Keratinocyte (primary cell): ENCODE data around the gene ZSCAN26. TPM values are rescaled to one million over a fixed set of nuclear protein-coding genes. Genes with fewer than 3 reads are reported as not detected.

Experiments
- DNase-seq: peaks from one replicate; pipeline ENCODE4 v3.0.0-alpha.2; 2011; ENCODE audit warnings: low read depth, missing footprints, low spot score
- FAIRE-seq: peaks from 2 replicates; lab custom pipeline; 2011; peaks lifted over from hg19 to GRCh38; lab: Jason Lieb, UNC
- H2AFZ ChIP-seq: 2 replicates; pipeline ENCODE4 v1.6.0; 2012; ENCODE audit warnings: low read length, control low read depth, inconsistent platforms; ENCODE audit not compliant: control insufficient read depth
- H3K27ac ChIP-seq: 2 replicates; pipeline ENCODE4 v1.5.1; 2011; ENCODE audit warnings: low read length; ENCODE audit not compliant: control insufficient read depth, insufficient read depth
- H3K27me3 ChIP-seq: 3 replicates; pipeline ENCODE4 v1.6.0; 2011; ENCODE audit warnings: low read length; ENCODE audit not compliant: control insufficient read depth, insufficient read depth; ENCODE audit errors: extremely low read depth
- H3K36me3 ChIP-seq, 2 experiments: 2 replicates in 1 of 2; 3 replicates in 1 of 2; pipeline ENCODE4 v1.5.1; 2011; ENCODE audit warnings: low read length in 2 of 2, mild to moderate bottlenecking in 1 of 2; ENCODE audit not compliant: control insufficient read depth in 2 of 2, insufficient read depth in 2 of 2; ENCODE audit errors: extremely low read depth in 1 of 2
- H3K4me1 ChIP-seq: 3 replicates; pipeline ENCODE4 v1.5.1; 2011; ENCODE audit warnings: low read length; ENCODE audit not compliant: control insufficient read depth, insufficient read depth; ENCODE audit errors: extremely low read depth
- H3K4me2 ChIP-seq: 3 replicates; pipeline ENCODE4 v1.6.0; 2011; ENCODE audit warnings: low read depth, low read length; ENCODE audit not compliant: control insufficient read depth, insufficient read depth; ENCODE audit errors: extremely low read depth
- H3K4me3 ChIP-seq, 3 experiments: fragments of 200-600 bp in 1 of 3; sonication (generic) in 1 of 3; 2 replicates in 2 of 3; 3 replicates in 1 of 3; pipeline ENCODE4 v1.5.1; 2011 to 2016; ENCODE audit warnings: low read length in 3 of 3, mild to moderate bottlenecking in 3 of 3, control low read depth in 2 of 3, inconsistent platforms in 1 of 3, low read depth in 1 of 3, mixed read lengths in 1 of 3, mixed run types in 1 of 3, moderate library complexity in 1 of 3; ENCODE audit not compliant: control insufficient read depth in 2 of 3, insufficient read depth in 2 of 3; ENCODE audit errors: extremely low read depth in 1 of 3
- H3K79me2 ChIP-seq: 2 replicates; pipeline ENCODE4 v1.6.0; 2012; ENCODE audit warnings: low read length; ENCODE audit not compliant: control insufficient read depth, insufficient read depth
- H3K9ac ChIP-seq: 3 replicates; pipeline ENCODE4 v1.6.0; 2011; ENCODE audit warnings: low read length; ENCODE audit not compliant: control insufficient read depth, insufficient read depth; ENCODE audit errors: extremely low read depth
- H3K9me1 ChIP-seq: 3 replicates; pipeline ENCODE4 v1.6.0; 2011; ENCODE audit warnings: low read length; ENCODE audit not compliant: control insufficient read depth, insufficient read depth; ENCODE audit errors: extremely low read depth
- H3K9me3 ChIP-seq: 2 replicates; pipeline ENCODE4 v1.5.1; 2012; ENCODE audit warnings: low read depth, low read length; ENCODE audit not compliant: control insufficient read depth
- H4K20me1 ChIP-seq: 3 replicates; pipeline ENCODE4 v1.6.0; 2011; ENCODE audit warnings: low read length; ENCODE audit not compliant: control insufficient read depth, insufficient read depth; ENCODE audit errors: extremely low read depth
- EZH2 ChIP-seq: IDR thresholded peaks from one replicate; pipeline ENCODE4 v1.6.1; 2012; ENCODE audit warnings: inconsistent platforms, mild to moderate bottlenecking, low read length, moderate library complexity
- dilution Hi-C: fragments of 300-500 bp; cut with MboI; formaldehyde crosslinking; loops from one replicate; pipeline ENCODE4 v1.7.0; 2020; ENCODE audit warnings: low sequenced_read_pairs; ENCODE audit not compliant: extremely low pct_ligation_motif_present
- polyA plus RNA-seq, 5 experiments: library from polyadenylated mRNA; depleted of rRNA in 3 of 5; stranded (reverse) in 3 of 5; stranded (forward) in 1 of 5; unstranded in 1 of 5; fragments of >200 nt; gene quantifications; 1 replicate in 1 of 5; 2 replicates in 3 of 5; 3 replicates in 1 of 5; pipeline versions ENCODE4 v1.2.1 to v1.2.3, GENCODE V29; 2011 to 2012; ENCODE audit warnings: missing spikeins in 2 of 5, low read depth in 1 of 5, low replicate concordance in 1 of 5
- TF ChIP-seq, protein P1 (sequence below), 3 experiments: IDR thresholded peaks in 1 of 3; conservative IDR thresholded peaks in 1 of 3; optimal IDR thresholded peaks in 1 of 3; 2 replicates in 2 of 3; 3 replicates in 1 of 3; pipeline versions ENCODE3 to v1.5.1; 2011; ENCODE audit warnings: low read length in 3 of 3, mild to moderate bottlenecking in 3 of 3, moderate library complexity in 2 of 3, control low read depth in 1 of 3, inconsistent platforms in 1 of 3; ENCODE audit not compliant: insufficient read depth in 2 of 3; ENCODE audit errors: extremely low read depth in 1 of 3

Gene ZSCAN26
- polyA plus RNA-seq, 1 donor (not counting 4 experiments of a cell fraction or from before 2014, with no cell fraction given) = 9.8 TPM

DNA sequence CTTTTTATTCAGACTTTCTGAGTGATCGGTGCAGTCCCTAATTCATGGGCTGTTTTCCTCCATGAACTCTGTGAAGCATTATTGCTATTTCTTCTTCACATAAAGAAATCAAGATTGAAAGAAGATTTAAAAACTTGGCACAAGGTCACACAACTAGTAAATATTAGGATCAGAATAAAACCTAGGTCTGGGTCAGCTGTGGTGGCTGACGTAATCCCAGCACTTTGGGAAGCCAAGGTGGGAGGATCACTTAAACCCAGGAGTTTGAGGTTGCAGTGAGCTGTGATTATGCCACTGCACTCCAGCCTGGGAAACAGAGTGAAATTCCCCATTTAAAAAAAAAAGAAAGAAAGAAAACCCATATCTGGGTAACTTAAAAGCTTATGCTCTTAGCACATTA, 40.5 kb upstream of the ZSCAN26 start:
- Histone ChIP-seq H3K9ac (no peak overlapping the region), H3K4me1 (peaks cover 12% of the 10 kb centered on the region), H2AFZ (no peak overlapping the region), H3K36me3 (peaks cover 13 to 15% of the 10 kb centered on the region in 2 experiments), H3K79me2 (no peaks in the 10 kb centered on the region), H3K4me2 (no peak overlapping the region), H4K20me1 (no peaks in the 10 kb centered on the region), H3K27ac (no peak overlapping the region), H3K4me3 (no peak overlapping the region), H3K9me1 (no peaks in the 10 kb centered on the region), H3K9me3 (no peaks in the 10 kb centered on the region), H3K27me3 (no peaks in the 10 kb centered on the region)
- DNase-seq (no peak), FAIRE-seq (no peak)
- dilution Hi-C loops = no loop called here
- TF ChIP-seq, protein P1, sequence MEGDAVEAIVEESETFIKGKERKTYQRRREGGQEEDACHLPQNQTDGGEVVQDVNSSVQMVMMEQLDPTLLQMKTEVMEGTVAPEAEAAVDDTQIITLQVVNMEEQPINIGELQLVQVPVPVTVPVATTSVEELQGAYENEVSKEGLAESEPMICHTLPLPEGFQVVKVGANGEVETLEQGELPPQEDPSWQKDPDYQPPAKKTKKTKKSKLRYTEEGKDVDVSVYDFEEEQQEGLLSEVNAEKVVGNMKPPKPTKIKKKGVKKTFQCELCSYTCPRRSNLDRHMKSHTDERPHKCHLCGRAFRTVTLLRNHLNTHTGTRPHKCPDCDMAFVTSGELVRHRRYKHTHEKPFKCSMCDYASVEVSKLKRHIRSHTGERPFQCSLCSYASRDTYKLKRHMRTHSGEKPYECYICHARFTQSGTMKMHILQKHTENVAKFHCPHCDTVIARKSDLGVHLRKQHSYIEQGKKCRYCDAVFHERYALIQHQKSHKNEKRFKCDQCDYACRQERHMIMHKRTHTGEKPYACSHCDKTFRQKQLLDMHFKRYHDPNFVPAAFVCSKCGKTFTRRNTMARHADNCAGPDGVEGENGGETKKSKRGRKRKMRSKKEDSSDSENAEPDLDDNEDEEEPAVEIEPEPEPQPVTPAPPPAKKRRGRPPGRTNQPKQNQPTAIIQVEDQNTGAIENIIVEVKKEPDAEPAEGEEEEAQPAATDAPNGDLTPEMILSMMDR (optimal IDR thresholded peaks at IDR 0.05 in 1 of 3, IDR thresholded peaks at IDR 0.05 in 1 of 3, conservative IDR thresholded peaks at IDR 0.05 in 1 of 3; ENCODE audit: extremely low read depth in 1 of 3, insufficient read depth in 2 of 3, low read length in 3 of 3) = no peak
- no peak for TF ChIP-seq EZH2

DNA sequence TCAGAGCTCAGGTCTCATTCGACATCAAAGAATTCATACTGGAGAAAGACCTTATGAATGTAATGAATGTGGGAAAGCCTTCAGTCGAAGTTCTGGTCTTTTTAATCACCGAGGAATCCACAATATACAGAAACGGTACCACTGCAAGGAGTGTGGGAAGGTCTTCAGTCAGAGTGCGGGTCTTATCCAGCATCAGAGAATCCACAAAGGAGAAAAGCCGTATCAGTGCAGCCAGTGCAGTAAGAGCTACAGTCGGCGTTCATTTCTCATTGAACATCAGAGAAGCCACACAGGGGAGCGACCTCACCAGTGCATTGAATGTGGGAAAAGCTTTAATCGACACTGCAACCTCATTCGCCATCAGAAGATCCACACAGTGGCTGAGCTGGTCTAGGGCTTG, 34.2 kb upstream of the ZSCAN26 start:
- Histone ChIP-seq H3K4me2 (no peak overlapping the region), H3K36me3 (peaks cover 9 to 14% of the 10 kb centered on the region in 2 experiments), H2AFZ (no peak overlapping the region), H4K20me1 (no peaks in the 10 kb centered on the region), H3K4me3 (no peak overlapping the region), H3K9me3 (no peaks in the 10 kb centered on the region), H3K4me1 (no peaks in the 10 kb centered on the region), H3K79me2 (no peaks in the 10 kb centered on the region), H3K27me3 (no peaks in the 10 kb centered on the region), H3K9me1 (no peaks in the 10 kb centered on the region), H3K9ac (no peak overlapping the region), H3K27ac (no peak overlapping the region)
- TF ChIP-seq, protein P1 (optimal IDR thresholded peaks at IDR 0.05 in 1 of 3, IDR thresholded peaks at IDR 0.05 in 1 of 3, conservative IDR thresholded peaks at IDR 0.05 in 1 of 3; ENCODE audit: extremely low read depth in 1 of 3, insufficient read depth in 2 of 3, low read length in 3 of 3) = no peak
- no peak for TF ChIP-seq EZH2
- dilution Hi-C loops = no loop called here
- FAIRE-seq (no peak), DNase-seq (no peak)
